Fibroblast of skin of left biceps (primary cell): ENCODE results near the gene JUP.
A peak's percentile ranks its signal among the peaks of the same experiment; 100 is the strongest.
"Not testable (repeated sequence)": the region's sequence is repeated elsewhere in the genome, so short reads cannot be mapped to it uniquely, and the experiment has no call there.

ENCODE experiments used
- DNase-seq, 2 experiments: peaks; one replicate each; pipeline ENCODE4 v3.0.0-alpha.2; 2013; ENCODE audit warnings: low read depth in 2 of 2

JUP gene

GRCh38 chr17:41786227-41787020, at the start of gene JUP:
JUP (minus strand) TSS chr17:41786711; CDS start chr17:41771854, 14,857 bp downstream.
- peak; percentile 96 to 97 for DNase-seq

GRCh38 chr17:41835800-41836549, 49.5 kb upstream of the JUP start, which contains the start of gene NT5C3B:
NT5C3B (minus strand) TSS chr17:41836232; CDS start chr17:41836193, 39 bp downstream.
- DNase-seq, result no peak

- DNase-seq, result no peak
Observed at GRCh38 chr17:41835214-41835799, 48.8 kb upstream of the JUP start.

GRCh38 chr17:41829961-41830360, 43.5 kb upstream of the JUP start:
- DNase-seq, result not testable (repeated sequence)

- DNase-seq, result no peak
Observed at GRCh38 chr17:41825175-41825845, 38.8 kb upstream of the JUP start.

GRCh38 chr17:41824086-41824485, 37.6 kb upstream of the JUP start:
- DNase-seq, result no peak

- no peak for DNase-seq
Observed at GRCh38 chr17:41823580-41823979, 37.1 kb upstream of the JUP start.

- no peak for DNase-seq
Observed at GRCh38 chr17:41823141-41823524, 36.6 kb upstream of the JUP start.

GRCh38 chr17:41822216-41823140, 36.0 kb upstream of the JUP start:
- no peak for DNase-seq

- no peak for DNase-seq
Observed at GRCh38 chr17:41821776-41822175, 35.3 kb upstream of the JUP start.

- no peak for DNase-seq
Observed at GRCh38 chr17:41818024-41818423, 31.5 kb upstream of the JUP start.

- DNase-seq, result no peak
Observed at GRCh38 chr17:41816637-41817320, 30.3 kb upstream of the JUP start.

- no peak for DNase-seq
Observed at GRCh38 chr17:41814195-41814594, 27.7 kb upstream of the JUP start.

- DNase-seq, result no peak
Observed at GRCh38 chr17:41813699-41814124, 27.2 kb upstream of the JUP start.

- no peak for DNase-seq
Observed at GRCh38 chr17:41813152-41813680, 26.7 kb upstream of the JUP start.

- DNase-seq, result peak; percentile 80 to 81
Observed at GRCh38 chr17:41812381-41813151, 26.1 kb upstream of the JUP start, which contains the start of gene FKBP10. FKBP10 (plus strand) TSS chr17:41813004; CDS start chr17:41813035, 31 bp downstream.

- DNase-seq, result peak; percentile 32 to 41
Observed at GRCh38 chr17:41811549-41812380, 25.3 kb upstream of the JUP start, which contains the start of gene P3H4. P3H4 (minus strand) TSS chr17:41811949; CDS start chr17:41811915, 34 bp downstream.
